GM19395 (cell line): ENCODE results near the gene BIRC2.
"Not testable (repeated sequence)": the region's sequence is repeated elsewhere in the genome, so short reads cannot be mapped to it uniquely, and the experiment has no call there.

Experiments used
- ATAC-seq: cut with Tn5 transposase; IDR thresholded peaks from one replicate; pipeline ENCODE4 v1.9.1; 2021; ENCODE audit warnings: mild to moderate bottlenecking, moderate library complexity; ENCODE audit not compliant: unreplicated experiment

The BIRC2 gene

DNA sequence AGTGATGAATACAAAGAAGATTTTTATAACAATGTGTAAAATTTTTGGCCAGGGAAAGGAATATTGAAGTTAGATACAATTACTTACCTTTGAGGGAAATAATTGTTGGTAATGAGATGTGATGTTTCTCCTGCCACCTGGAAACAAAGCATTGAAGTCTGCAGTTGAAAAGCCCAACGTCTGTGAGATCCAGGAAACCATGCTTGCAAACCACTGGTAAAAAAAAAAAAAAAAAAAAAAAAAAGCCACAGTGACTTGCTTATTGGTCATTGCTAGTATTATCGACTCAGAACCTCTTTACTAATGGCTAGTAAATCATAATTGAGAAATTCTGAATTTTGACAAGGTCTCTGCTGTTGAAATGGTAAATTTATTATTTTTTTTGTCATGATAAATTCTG, 24.5 kb upstream of the BIRC2 start:
- ATAC-seq: no peak

DNA sequence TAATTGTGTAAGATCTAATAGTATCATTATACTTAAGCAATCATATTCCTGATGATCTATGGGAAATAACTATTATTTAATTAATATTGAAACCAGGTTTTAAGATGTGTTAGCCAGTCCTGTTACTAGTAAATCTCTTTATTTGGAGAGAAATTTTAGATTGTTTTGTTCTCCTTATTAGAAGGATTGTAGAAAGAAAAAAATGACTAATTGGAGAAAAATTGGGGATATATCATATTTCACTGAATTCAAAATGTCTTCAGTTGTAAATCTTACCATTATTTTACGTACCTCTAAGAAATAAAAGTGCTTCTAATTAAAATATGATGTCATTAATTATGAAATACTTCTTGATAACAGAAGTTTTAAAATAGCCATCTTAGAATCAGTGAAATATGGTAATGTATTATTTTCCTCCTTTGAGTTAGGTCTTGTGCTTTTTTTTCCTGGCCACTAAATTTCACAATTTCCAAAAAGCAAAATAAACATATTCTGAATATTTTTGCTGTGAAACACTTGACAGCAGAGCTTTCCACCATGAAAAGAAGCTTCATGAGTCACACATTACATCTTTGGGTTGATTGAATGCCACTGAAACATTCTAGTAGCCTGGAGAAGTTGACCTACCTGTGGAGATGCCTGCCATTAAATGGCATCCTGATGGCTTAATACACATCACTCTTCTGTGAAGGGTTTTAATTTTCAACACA, 23.3 kb upstream of the BIRC2 start:
- ATAC-seq: no peak

- ATAC-seq: no peak
These were observed 21.9 kb upstream of the BIRC2 start for GRCh38 chr11:102325088-102325487.

DNA sequence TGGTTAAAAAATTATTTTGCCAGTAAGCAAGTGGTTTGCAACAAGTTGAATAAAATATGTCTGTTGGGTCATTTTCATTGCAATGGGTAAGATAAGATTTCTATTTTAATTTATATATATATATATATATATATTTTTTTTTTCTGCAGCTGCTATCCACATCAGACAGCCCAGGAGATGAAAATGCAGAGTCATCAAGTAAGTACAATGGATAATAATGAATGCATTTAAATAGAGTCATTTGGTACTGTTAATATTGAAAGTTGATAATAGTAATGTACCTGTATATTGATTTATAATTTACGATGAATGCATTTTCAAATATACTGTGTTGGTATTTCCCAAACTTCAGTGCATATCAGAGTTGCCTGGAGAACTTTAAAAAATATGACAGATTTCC, 18.3 kb upstream of the BIRC2 start:
- no peak for ATAC-seq

GRCh38 chr11:102330231-102330630, 16.8 kb upstream of the BIRC2 start:
- no peak for ATAC-seq

- no peak for ATAC-seq
These were observed 15.7 kb upstream of the BIRC2 start for GRCh38 chr11:102331341-102331740.

DNA sequence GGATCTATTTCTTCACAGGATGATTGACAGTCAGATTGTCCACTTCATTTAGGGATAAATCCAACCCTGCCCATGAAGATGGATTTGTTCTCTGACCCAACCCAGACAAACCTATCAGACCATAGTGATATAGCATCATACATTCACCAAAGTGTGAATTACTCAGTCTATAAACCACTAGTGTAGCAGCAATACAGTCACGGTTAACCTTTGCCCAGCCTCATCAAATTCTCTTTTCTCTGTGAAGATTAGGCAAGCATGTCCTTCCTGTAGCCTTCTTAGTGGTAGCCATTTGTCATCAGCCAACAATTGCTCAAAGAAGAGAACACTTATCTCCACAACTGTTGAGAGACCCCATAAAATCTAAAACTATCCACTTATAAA, 14.4 kb upstream of the BIRC2 start:
- ATAC-seq: no peak

- ATAC-seq: no peak
These were observed 8.5 kb upstream of the BIRC2 start for GRCh38 chr11:102338479-102339010.

DNA sequence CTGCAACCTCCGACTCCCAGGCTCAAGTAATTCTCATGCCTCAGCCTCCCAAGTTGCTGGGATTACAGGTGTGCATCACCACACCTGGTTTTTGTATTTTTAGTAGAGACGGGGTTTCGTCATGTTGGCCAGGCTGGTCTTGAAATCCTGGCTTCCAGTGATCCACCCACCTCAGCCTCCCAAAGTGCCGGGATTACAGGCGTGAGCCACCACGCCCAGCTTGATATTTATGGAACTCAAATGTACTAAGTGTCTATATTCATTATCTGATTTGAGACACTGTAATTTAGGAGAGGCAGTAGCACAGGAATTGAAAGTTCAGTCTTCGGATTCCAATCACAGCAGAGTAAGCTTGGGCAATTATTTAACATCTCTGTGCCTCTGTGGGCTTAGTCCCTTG, 5.7 kb upstream of the BIRC2 start:
- ATAC-seq: not testable (repeated sequence)

- ATAC-seq: peak; percentile 57
These were observed 5.1 kb upstream of the BIRC2 start for GRCh38 chr11:102341844-102342318.

DNA sequence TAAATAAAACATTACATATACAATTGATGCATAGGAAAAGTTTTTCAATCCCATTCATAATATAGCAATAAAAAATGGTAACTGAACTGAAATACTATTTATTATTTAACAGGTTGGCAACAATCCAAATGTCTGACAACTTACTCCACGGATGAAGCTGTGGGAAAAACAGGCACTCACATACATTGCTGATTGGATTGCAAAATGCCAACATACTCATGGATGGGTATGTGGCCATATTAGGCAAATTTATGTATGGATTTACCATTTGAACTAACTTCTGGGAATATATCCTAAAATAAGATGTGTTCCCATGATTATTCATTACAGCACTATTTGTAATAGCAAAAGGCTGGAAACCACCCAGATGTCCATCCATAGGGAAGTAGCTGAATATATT, 3.2 kb upstream of the BIRC2 start:
- ATAC-seq: no peak

DNA sequence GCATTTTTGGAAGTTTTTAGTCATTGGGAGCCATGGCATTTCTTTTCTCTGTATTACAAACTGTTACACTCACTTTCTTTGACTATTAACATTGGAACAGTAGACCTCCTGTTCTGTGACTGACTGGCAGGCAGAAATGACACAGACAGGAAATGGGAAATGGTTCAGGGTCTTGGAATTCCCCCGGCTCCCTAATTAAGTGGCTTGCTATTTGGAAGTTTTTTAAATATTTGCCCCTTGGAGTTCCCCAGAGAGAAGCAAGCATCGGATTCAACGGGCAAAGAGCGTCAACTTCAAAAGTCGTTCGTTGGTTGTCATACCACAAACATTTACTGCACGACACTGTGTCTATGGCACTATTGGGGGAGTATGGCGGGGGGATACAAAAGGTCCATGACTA, 1.1 kb upstream of the BIRC2 start:
- ATAC-seq: no peak

DNA sequence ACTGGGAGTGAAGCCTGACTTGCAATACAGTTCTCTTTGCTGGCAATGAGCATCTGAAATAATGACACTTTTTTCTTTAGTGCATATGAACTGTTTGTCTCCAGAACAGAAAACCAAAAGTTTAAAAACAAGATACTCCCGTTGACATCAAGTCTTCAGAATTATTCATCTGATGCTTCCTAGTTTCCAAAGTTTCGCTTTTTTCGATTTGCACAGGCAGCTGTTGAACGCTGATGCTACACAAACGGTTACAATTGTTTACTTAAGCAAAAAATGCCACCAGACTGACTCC, 612 bp upstream of the BIRC2 start:
- ATAC-seq: no peak

- ATAC-seq: peak; percentile 31
These were observed 702 bp downstream of the BIRC2 start for GRCh38 chr11:102347462-102348370.

- no peak for ATAC-seq
These were observed 10.1 kb downstream of the BIRC2 start for GRCh38 chr11:102357116-102357515.

- ATAC-seq: no peak
These were observed 12.4 kb downstream of the BIRC2 start for GRCh38 chr11:102359372-102359771.

DNA sequence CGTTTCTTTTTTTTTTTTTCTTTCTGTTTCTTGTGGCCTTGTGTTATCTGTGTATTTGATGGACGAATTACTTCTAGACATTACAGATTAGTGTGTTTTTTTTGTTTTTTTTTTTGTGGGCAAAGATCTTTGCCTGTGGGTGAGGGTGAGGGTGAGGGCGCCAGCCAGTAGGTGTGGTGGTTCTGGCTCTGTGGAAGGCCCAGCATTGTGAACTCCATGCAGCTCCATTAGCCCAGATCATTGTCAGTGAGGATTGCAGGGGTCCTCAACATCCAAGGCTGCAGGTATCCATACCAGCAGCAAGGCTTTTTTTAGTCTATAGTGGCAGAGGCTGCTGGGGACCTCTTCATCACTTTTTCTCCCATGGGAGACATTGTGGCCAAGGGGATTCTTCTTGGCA, 13.7 kb downstream of the BIRC2 start:
- no peak for ATAC-seq

DNA sequence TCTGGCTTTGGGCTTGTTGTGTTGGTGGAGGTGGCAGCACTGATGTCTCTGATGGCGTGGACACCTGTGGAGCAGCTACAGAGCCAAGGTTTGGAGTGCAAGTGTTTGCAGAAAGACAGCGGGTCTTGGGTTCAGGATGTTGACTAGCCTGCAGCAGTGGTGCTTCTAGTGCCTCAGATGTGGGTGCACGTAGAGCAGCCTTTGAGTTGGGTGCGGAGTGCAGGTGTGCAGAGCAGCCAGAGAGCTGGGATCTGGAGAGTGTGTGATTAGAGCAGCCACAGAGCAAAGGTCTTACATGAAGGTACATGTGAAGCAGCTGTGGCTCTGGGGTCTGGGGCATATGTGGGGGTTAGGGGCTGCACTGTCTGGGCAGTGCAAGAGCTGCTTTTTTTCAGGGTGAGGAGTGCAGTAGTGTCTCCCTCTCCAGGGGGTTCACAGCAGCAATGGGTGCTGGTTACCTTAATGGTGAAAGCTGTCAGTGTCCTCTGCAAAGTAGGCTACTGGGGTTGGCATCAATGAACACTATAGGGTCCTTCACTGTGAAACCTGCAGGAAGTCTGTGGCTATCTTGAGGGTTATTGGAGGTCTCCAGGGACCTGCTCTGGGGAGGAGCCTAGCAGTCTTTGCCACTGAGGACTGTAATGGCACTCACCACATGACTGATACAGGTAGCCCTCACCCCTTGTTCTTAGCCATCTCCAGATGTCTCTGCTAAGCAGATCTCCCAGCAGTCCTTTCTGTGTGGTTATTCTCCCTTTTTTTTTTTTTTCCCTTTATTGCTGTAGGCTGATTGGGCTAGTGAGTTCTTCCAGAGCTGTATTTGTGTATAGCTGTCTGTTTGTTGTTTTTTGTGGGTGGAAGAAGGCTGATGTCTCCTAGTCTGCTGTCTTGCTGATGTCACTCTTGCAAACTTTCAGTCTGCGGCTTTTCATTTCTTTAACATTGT, 14.3 kb downstream of the BIRC2 start:
- ATAC-seq: peak; percentile 89

DNA sequence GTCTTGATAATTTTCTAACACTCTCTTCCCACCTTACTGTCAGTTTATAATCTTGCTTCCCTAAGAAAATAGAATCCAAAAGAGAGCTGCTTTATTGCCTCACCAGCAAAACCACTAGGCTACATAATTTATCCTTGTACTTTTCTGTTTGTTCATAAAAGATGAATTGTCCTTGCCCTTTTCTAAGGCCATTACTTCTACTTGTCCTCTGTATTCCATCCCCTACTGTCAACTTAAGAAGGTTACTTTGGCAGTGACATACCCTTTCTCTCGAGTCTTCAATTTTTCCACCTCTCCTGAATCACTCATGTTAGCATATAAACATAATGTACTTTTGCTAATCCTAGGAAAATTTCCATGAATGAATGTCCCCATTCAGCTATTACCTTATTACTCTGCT, 18.0 kb downstream of the BIRC2 start:
- no peak for ATAC-seq

DNA sequence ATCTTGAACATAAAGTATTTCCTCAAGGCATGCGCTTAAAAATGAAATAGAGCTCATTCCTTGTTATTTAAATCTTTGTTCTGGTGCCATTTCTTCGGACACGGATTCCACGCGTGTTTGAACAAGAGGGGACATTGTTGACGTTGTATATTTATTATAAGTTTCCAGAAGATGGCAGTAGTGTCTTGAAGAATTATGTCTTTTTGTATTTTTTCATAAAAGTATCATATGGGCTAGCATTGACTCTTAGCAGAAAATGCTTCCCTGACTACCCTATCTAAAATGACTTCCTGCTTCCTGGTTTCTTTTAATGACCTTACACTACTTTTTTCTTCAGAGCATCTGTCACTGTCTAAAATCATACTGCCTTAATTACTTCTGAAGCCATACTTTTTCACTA, 20.4 kb downstream of the BIRC2 start:
- no peak for ATAC-seq

DNA sequence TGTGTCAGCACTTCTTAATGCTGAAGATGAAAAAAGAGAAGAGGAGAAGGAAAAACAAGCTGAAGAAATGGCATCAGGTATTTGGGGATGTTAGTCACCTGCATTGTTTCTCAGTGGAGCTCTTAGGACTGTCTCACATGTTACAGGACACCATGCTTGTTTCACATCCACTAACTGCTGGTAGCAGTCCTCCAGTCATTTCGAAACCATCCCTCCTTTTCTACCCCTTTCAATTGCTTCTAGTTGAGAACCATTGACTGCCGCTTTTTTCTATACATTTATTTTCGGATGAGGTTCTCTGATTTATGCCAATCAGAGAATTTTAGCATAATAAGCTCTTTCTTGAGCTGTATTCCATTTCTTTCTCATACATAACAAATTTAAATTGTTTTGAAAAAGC, 21.5 kb downstream of the BIRC2 start:
- ATAC-seq: peak; percentile 100
